Ectodermal cell (in vitro differentiated cells): ENCODE measurements around the gene TMSB10.

Experiments
- H3K27ac ChIP-seq: 2 replicates; pipeline ENCODE4 v1.7.0; 2013; ENCODE audit warnings: mild to moderate bottlenecking, low read depth, low read length; ENCODE audit not compliant: insufficient read depth, poor library complexity, severe bottlenecking
- H3K27me3 ChIP-seq: 2 replicates; pipeline ENCODE4 v1.7.0; 2013; ENCODE audit warnings: mild to moderate bottlenecking, low read length; ENCODE audit not compliant: insufficient read depth, control insufficient read depth, poor library complexity, severe bottlenecking
- H3K36me3 ChIP-seq: one replicate; pipeline ENCODE4 v1.7.0; 2013; ENCODE audit warnings: low read length; ENCODE audit not compliant: control insufficient read depth, insufficient read depth
- H3K4me1 ChIP-seq: one replicate; pipeline ENCODE4 v1.7.0; 2013; ENCODE audit warnings: low read length; ENCODE audit not compliant: control insufficient read depth, insufficient read depth
- H3K4me3 ChIP-seq: 2 replicates; pipeline ENCODE4 v1.7.0; 2013; ENCODE audit warnings: low read depth, low read length, control low read depth; ENCODE audit not compliant: insufficient read depth
- H3K9me3 ChIP-seq: 2 replicates; pipeline ENCODE4 v1.7.0; 2013; ENCODE audit warnings: mild to moderate bottlenecking, low read length, moderate library complexity; ENCODE audit not compliant: control insufficient read depth
- WGBS, 2 experiments: methylation state at CpG; one replicate each; pipeline ENCODE4 v1.1.7; 2013; ENCODE audit warnings: missing lambda C conversion rate in 2 of 2; 5-methylcytosine and 5-hydroxymethylcytosine counted together

TMSB10 gene

GRCh38 chr2:84879584-84880394 is 25.7 kb upstream of the TMSB10 start:
- peak overlapping the region; percentile 30 for H3K4me3 ChIP-seq
- WGBS, 2 experiments: 4 to 5% methylated on average over 40 to 45 of the region's 45 CpGs
- H3K27me3 ChIP-seq: peaks cover 74% of the 10 kb centered on the region
- H3K27ac ChIP-seq: no peak overlapping the region
- H3K36me3 ChIP-seq: no peaks in the 10 kb centered on the region
- no peaks in the 10 kb centered on the region for H3K4me1 ChIP-seq
- no peaks in the 10 kb centered on the region for H3K9me3 ChIP-seq

GRCh38 chr2:84880395-84880644 is 25.1 kb upstream of the TMSB10 start:
- no peak overlapping the region for H3K27ac ChIP-seq
- H3K4me1 ChIP-seq: no peaks in the 10 kb centered on the region
- peak overlapping the region; percentile 30 for H3K4me3 ChIP-seq
- WGBS, 2 experiments: 1% methylated on average over 8 of the region's 8 CpGs
- H3K9me3 ChIP-seq: no peaks in the 10 kb centered on the region
- H3K36me3 ChIP-seq: no peaks in the 10 kb centered on the region
- peaks cover 74% of the 10 kb centered on the region for H3K27me3 ChIP-seq

GRCh38 chr2:84880645-84881521 is 24.6 kb upstream of the TMSB10 start, which contains the start of gene TRABD2A:
TRABD2A (minus strand) TSS chr2:84881084; CDS start chr2:84881039, 45 bp downstream.
- Histone ChIP-seq H3K4me1 (no peaks in the 10 kb centered on the region), H3K36me3 (no peaks in the 10 kb centered on the region), H3K27ac (no peak within 1 kb of the TSS), H3K4me3 (peak within 1 kb of the TSS; percentile 30), H3K27me3 (peaks cover 74% of the 10 kb centered on the region), H3K9me3 (no peaks in the 10 kb centered on the region)
- WGBS, 2 experiments: 0 to 1% methylated on average over 77 of the region's 77 CpGs

- Histone ChIP-seq H3K9me3 (no peaks in the 10 kb centered on the region), H3K27me3 (peaks cover 71% of the 10 kb centered on the region), H3K36me3 (no peaks in the 10 kb centered on the region), H3K27ac (no peak overlapping the region), H3K4me3 (peak overlapping the region; percentile 30), H3K4me1 (no peaks in the 10 kb centered on the region)
- WGBS, 2 experiments: 2 to 3% methylated on average over 29 of the region's 29 CpGs
These were observed 23.7 kb upstream of the TMSB10 start for GRCh38 chr2:84881581-84882413.

DNA sequence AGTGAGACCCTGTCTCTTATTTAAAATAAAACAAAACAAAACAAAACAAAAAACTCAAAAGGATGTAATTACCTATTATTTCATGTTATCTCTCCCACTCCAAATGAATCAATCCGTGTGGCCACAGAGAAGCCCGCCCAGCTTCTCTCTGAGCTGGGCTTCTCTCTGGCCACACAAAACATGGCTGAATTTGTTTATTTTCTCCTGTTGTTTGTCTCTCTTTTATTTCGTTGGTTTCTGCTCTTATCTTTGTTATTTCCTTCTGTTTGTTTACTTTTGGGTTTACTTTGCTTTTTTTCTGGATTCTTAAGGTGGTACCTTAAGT is 23.1 kb upstream of the TMSB10 start:
- H3K27me3 ChIP-seq: peaks cover 66% of the 10 kb centered on the region
- WGBS, 2 experiments: 45 to 52% methylated on average over 3 of the region's 3 CpGs
- no peak overlapping the region for H3K27ac ChIP-seq
- H3K9me3 ChIP-seq: no peaks in the 10 kb centered on the region
- no peaks in the 10 kb centered on the region for H3K36me3 ChIP-seq
- H3K4me3 ChIP-seq: no peak overlapping the region
- no peaks in the 10 kb centered on the region for H3K4me1 ChIP-seq

- 79 to 89% methylated on average over 3 of the region's 4 CpGs for WGBS, 2 experiments
- Histone ChIP-seq H3K9me3 (no peaks in the 10 kb centered on the region), H3K4me1 (no peaks in the 10 kb centered on the region), H3K27me3 (peaks cover 60% of the 10 kb centered on the region), H3K27ac (no peak overlapping the region), H3K4me3 (no peak overlapping the region), H3K36me3 (no peaks in the 10 kb centered on the region)
These were observed 22.5 kb upstream of the TMSB10 start for GRCh38 chr2:84882775-84883550.

- Histone ChIP-seq H3K9me3 (no peaks in the 10 kb centered on the region), H3K27ac (no peak overlapping the region), H3K4me1 (no peaks in the 10 kb centered on the region), H3K4me3 (no peak overlapping the region), H3K36me3 (no peaks in the 10 kb centered on the region), H3K27me3 (peaks cover 46% of the 10 kb centered on the region)
These were observed 21.0 kb upstream of the TMSB10 start for GRCh38 chr2:84884449-84884848.

DNA sequence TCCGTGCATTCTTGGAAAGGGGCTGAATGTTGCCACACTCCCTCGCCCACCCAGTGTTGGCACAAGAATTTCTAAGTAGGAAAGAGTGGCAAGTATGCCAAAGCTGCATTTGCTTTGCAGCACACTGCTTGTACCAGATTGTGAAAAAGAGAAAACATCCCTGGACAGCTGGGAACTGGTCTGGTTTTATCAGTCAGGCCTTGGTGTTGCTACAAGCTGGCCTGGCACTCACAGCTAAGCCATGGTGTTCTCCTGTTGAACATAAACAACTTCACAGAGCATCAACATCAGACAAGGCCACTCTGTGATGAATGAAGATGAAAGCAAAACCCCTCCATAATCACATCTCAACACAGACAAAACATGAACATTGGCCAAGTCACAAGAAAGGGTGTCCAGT is 20.3 kb upstream of the TMSB10 start:
- WGBS, 2 experiments: 93 to 97% methylated on average over 2 of the region's 2 CpGs
- H3K9me3 ChIP-seq: no peaks in the 10 kb centered on the region
- H3K4me1 ChIP-seq: no peaks in the 10 kb centered on the region
- no peak overlapping the region for H3K4me3 ChIP-seq
- H3K27me3 ChIP-seq: peaks cover 39% of the 10 kb centered on the region
- H3K36me3 ChIP-seq: no peaks in the 10 kb centered on the region
- H3K27ac ChIP-seq: no peak overlapping the region

DNA sequence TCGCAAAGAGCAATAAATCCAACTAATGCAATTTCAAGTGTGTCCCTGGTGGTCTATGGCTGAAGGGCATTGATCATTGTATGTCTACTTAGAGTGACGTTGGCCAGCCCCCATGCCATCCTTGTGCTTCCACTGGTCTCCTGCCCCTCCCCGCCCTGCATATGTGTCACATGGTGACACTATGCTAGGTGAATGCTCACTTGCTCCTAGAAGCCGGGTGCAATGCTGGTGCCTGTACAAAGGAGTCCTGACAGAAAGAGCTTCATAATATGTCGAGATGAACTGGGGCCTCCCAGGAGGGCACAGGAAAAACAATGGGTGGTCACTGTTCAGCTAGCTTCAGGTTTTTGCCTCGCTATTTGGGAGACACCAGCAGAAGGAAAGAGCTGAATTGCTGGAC is 18.7 kb upstream of the TMSB10 start:
- no peaks in the 10 kb centered on the region for H3K9me3 ChIP-seq
- H3K36me3 ChIP-seq: no peaks in the 10 kb centered on the region
- H3K4me3 ChIP-seq: no peak overlapping the region
- no peaks in the 10 kb centered on the region for H3K4me1 ChIP-seq
- no peak overlapping the region for H3K27ac ChIP-seq
- 91 to 93% methylated on average over 6 of the region's 6 CpGs for WGBS, 2 experiments
- peaks cover 22% of the 10 kb centered on the region for H3K27me3 ChIP-seq
